Epithelial cell of esophagus (primary cell): ENCODE results near the gene FAM120A.
A peak's percentile ranks its signal among the peaks of the same experiment; 100 is the strongest.

Source experiments
- DNase-seq: peaks from one replicate; pipeline ENCODE4 v3.0.0; 2010; ENCODE audit warnings: low read depth
- H3K4me3 ChIP-seq: 2 replicates; pipeline ENCODE4 v1.5.1; 2011; ENCODE audit warnings: mild to moderate bottlenecking, low read length, control low read depth
- TF ChIP-seq, protein P1 (sequence below): IDR thresholded peaks from 2 replicates; pipeline ENCODE4 v1.5.1; 2011; ENCODE audit warnings: low read depth, mild to moderate bottlenecking, low read length, control low read depth, inconsistent platforms; ENCODE audit not compliant: insufficient read depth; ENCODE audit errors: missing control alignments

The FAM120A gene, protein sequence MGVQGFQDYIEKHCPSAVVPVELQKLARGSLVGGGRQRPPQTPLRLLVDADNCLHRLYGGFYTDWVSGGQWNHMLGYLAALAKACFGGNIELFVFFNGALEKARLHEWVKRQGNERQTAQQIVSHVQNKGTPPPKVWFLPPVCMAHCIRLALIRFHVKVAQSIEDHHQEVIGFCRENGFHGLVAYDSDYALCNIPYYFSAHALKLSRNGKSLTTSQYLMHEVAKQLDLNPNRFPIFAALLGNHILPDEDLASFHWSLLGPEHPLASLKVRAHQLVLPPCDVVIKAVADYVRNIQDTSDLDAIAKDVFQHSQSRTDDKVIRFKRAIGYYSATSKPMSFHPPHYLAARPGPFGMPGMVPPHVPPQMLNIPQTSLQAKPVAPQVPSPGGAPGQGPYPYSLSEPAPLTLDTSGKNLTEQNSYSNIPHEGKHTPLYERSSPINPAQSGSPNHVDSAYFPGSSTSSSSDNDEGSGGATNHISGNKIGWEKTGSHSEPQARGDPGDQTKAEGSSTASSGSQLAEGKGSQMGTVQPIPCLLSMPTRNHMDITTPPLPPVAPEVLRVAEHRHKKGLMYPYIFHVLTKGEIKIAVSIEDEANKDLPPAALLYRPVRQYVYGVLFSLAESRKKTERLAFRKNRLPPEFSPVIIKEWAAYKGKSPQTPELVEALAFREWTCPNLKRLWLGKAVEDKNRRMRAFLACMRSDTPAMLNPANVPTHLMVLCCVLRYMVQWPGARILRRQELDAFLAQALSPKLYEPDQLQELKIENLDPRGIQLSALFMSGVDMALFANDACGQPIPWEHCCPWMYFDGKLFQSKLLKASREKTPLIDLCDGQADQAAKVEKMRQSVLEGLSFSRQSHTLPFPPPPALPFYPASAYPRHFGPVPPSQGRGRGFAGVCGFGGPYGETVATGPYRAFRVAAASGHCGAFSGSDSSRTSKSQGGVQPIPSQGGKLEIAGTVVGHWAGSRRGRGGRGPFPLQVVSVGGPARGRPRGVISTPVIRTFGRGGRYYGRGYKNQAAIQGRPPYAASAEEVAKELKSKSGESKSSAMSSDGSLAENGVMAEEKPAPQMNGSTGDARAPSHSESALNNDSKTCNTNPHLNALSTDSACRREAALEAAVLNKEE

DNA sequence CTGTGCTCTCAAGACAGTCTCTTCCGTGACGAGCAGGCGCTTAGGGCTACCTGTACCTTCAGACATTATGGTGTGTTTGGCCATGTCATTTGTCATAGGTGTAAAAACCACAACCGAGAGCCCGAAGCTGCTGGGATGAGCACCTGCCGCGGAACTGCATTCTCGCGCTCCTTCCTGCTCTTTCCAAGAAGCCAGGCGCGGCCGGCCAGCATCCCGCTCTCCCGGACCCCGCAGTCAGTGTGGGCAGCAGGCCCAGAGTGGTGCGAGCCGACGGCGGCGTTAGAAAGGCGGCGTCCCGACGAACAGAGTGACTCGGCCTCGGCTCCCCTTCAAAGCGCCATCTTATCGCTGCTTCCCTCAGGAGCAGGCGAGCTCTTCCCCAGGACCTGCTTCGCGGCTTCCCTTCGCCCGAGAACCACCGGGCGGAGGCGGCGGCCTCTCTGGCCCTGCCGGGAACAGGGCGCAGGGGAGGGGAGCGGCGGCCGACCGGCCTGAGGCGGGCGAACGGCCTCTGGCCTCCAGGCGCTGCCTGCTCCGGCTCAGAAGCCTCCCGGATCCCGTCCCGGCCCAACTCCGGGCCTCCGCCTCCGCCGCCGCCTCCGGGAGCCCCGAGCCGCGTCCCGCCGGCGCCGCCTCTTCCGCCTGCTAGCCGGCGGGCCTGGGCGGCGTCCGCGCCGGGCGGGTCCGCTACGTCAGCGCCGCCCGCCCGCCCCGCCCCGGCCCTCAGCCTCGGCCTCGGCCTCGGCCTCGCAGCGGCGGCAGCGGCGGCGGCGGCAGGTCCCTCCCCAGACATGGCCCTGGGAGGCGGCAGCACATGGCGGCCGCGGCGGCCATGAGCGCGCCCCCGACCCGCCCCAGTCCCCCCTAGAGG lies at the start of gene FAM120A:
Gene FAM120A (plus strand): TSS at position 741 of the 871 bp plus-strand sequence. CDS start 231 bp downstream, outside the sequence.
- peak; percentile 88 for DNase-seq
- peak within 1 kb of the TSS; percentile 88 for H3K4me3 ChIP-seq
- TF ChIP-seq, protein P1, sequence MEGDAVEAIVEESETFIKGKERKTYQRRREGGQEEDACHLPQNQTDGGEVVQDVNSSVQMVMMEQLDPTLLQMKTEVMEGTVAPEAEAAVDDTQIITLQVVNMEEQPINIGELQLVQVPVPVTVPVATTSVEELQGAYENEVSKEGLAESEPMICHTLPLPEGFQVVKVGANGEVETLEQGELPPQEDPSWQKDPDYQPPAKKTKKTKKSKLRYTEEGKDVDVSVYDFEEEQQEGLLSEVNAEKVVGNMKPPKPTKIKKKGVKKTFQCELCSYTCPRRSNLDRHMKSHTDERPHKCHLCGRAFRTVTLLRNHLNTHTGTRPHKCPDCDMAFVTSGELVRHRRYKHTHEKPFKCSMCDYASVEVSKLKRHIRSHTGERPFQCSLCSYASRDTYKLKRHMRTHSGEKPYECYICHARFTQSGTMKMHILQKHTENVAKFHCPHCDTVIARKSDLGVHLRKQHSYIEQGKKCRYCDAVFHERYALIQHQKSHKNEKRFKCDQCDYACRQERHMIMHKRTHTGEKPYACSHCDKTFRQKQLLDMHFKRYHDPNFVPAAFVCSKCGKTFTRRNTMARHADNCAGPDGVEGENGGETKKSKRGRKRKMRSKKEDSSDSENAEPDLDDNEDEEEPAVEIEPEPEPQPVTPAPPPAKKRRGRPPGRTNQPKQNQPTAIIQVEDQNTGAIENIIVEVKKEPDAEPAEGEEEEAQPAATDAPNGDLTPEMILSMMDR: no peak

DNA sequence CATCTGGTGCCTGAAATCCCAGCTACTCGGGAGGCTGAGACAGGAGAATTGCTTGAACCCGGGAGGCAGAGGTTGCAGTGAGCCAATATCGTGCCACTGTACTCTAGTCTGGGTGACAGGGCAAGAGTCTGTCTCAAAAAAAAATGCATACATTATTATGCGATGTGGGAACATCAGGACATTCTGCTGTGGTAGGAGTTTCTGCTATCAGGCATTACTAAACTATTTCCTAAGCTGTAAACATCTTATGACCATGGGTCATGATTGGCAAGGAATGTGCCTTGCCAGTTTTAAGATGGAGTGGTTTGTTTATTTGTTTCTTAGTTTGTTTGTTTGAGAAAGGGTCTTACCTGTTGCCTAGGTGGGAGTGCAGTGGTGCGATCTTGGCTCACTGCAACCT lies 45.1 kb upstream of the FAM120A start:
- no peak overlapping the region for H3K4me3 ChIP-seq
- DNase-seq: no peak
- TF ChIP-seq, protein P1: no peak

DNA sequence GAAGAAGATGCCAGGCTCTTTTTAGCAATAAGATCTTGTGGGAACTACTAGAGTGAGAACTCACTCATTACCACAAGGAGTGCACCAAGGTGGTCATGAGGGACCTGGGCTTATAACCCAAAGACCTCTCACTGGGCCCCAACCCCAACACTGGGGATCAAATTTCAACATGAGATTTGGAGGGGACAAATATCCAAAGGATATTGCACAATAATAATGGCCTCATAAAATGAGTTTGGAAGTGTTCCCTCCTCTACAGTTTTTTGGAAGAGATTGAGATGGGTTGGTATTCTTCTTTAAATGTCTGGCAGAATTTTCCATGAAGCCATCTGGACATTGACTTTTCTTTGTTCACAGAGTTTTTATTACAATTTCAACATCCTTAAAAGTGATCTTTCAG lies 38.0 kb upstream of the FAM120A start:
- TF ChIP-seq, protein P1: no peak
- H3K4me3 ChIP-seq: no peak overlapping the region
- no peak for DNase-seq

DNA sequence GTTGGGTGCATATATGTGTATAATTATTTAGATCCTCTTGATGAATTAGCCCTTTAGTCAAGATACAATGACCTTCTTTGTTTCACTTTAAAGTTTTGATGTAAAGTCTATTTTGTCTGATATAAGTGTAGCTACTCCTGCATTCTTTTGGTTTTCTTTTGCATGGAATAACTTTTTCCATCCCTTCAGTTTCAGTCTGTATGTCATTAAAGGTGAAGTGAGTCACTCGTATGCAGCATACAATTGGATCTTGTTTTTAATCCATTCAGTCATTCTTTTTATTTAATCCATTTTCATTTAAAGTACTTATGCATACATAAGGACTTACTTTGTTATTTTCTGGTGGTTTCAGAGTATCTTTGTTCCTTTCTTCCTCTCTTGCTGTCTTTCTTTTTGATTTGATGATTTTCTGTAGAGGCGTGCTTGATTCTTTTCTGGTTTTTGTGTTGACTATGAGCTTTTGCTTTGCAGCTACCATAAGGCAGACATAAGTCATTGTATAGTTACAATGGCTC lies 36.3 kb upstream of the FAM120A start:
- no peak for DNase-seq
- TF ChIP-seq, protein P1: no peak
- H3K4me3 ChIP-seq: no peak overlapping the region

DNA sequence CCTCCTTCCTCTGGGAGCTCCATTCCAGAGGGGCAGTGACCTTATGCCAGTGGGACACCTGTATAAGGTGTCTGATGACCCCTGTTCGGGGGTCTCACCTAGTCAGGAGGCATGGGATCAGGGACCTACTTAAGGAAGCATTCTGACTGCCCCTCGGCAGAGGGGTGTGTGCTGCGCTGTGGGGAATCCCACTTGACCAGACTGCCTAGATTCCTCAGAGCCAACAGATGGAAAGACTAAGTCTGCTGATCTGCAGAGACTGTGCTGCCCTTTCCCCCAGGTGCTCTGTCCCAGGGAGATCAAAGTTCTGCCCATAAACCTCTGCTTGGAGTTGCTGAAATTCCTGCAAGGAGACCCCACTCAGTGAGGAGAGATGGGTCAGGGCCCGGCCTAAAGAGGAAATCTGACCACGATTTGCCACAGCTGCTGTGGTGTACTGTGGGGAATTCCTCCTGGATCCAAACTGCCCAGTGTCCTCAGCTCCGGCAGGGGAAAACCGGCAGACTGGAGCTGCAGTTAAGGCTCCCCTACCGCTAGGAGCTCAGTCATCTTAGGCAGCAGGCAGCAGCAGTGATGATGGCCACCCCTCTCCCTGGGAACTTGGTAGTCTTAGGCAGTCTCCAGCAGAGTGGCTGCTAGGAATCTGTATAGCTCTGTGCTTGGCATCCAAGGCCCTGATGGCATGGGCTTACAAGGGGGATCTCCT lies 34.8 kb upstream of the FAM120A start:
- H3K4me3 ChIP-seq: no peak overlapping the region
- TF ChIP-seq, protein P1: no peak
- no peak for DNase-seq
